OCI-LY7 (cell line): ENCODE measurements around the gene LZTFL1. TPM values are rescaled to one million over a fixed set of nuclear protein-coding genes. Genes with fewer than 3 reads are reported as not detected.

ENCODE experiments used
- BruUV-seq: library from RNA; stranded (reverse); fragments of 400-500 nt; replicated peaks from 2 replicates; lab custom pipeline; 2021; lab: Mats Ljungman, UMichigan
- CTCF ChIA-PET: fragments of 300-600 bp; sonication (Branson Sonifier 250); formaldehyde crosslinking; loops from one replicate; lab custom pipeline; 2022; ENCODE audit warnings: antibody characterized with exemption; ENCODE audit not compliant: unreplicated experiment; lab: Charles Lee
- POLR2A ChIA-PET: fragments of 300-600 bp; sonication (Branson Sonifier 250); formaldehyde crosslinking; loops from one replicate; lab custom pipeline; 2022; ENCODE audit warnings: antibody characterized with exemption; lab: Charles Lee
- DNase-seq: peaks from one replicate; pipeline ENCODE4 v3.0.0-alpha.2; 2015; ENCODE audit warnings: low spot score
- H2AFZ ChIP-seq: fragments of 200-600 bp; sonication (generic), shearing (Covaris generic); 2 replicates; pipeline ENCODE4 v1.6.1; 2014; ENCODE audit warnings: mild to moderate bottlenecking, antibody characterized with exemption, low read length, moderate library complexity
- H3K27ac ChIP-seq: fragments of 200-600 bp; sonication (generic); 2 replicates; pipeline ENCODE4 v1.5.1; 2014; ENCODE audit warnings: mixed run types, low read depth, mild to moderate bottlenecking, moderate library complexity, low read length, inconsistent platforms; ENCODE audit not compliant: poor library complexity, severe bottlenecking
- H3K36me3 ChIP-seq: fragments of 200-600 bp; sonication (generic); 2 replicates; pipeline ENCODE4 v1.6.1; 2014; ENCODE audit warnings: mild to moderate bottlenecking, antibody characterized with exemption, low read length, moderate library complexity, mixed read lengths; ENCODE audit not compliant: insufficient read depth
- H3K4me1 ChIP-seq: fragments of 200-600 bp; sonication (generic); 2 replicates; pipeline ENCODE4 v1.5.1; 2014; ENCODE audit warnings: mild to moderate bottlenecking, low read length; ENCODE audit not compliant: insufficient read depth, poor library complexity, severe bottlenecking
- H3K4me2 ChIP-seq: fragments of 200-600 bp; sonication (generic); 2 replicates; pipeline ENCODE4 v1.6.1; 2014; ENCODE audit warnings: mild to moderate bottlenecking, low read length
- H3K4me3 ChIP-seq: fragments of 200-600 bp; sonication (generic); 2 replicates; pipeline ENCODE4 v1.5.1; 2014; ENCODE audit warnings: mild to moderate bottlenecking, low read depth, low read length; ENCODE audit not compliant: poor library complexity, severe bottlenecking
- H3K79me2 ChIP-seq: fragments of 200-600 bp; sonication (generic); 2 replicates; pipeline ENCODE4 v1.6.1; 2016; ENCODE audit warnings: low read depth, mild to moderate bottlenecking, low read length, moderate library complexity, mixed read lengths; ENCODE audit not compliant: insufficient read depth
- H3K9me2 ChIP-seq: fragments of 200-600 bp; sonication (generic); 2 replicates; pipeline ENCODE4 v1.6.1; 2016; ENCODE audit warnings: mild to moderate bottlenecking, low read length, mixed read lengths; ENCODE audit not compliant: insufficient read depth
- H3K9me3 ChIP-seq: fragments of 200-600 bp; sonication (generic); 2 replicates; pipeline ENCODE4 v1.6.1; 2014; ENCODE audit warnings: mild to moderate bottlenecking, mixed run types, low read length, mixed read lengths
- H4K20me1 ChIP-seq: fragments of 200-600 bp; sonication (generic); 2 replicates; pipeline ENCODE4 v1.6.1; 2014; ENCODE audit warnings: mild to moderate bottlenecking, antibody characterized with exemption, low read length, moderate library complexity, mixed read lengths; ENCODE audit not compliant: insufficient read depth
- CTCF ChIP-seq: fragments of 200-600 bp; sonication (generic); conservative IDR thresholded peaks from 2 replicates; pipeline ENCODE4 v1.5.1; 2014; ENCODE audit warnings: mild to moderate bottlenecking, antibody characterized with exemption, low read length, moderate library complexity, mixed read lengths
- EZH2phosphoT487 ChIP-seq: fragments of 200-600 bp; sonication (generic); IDR thresholded peaks from 2 replicates; pipeline ENCODE4 v1.6.1; 2018; ENCODE audit warnings: low read depth, borderline replicate concordance, mild to moderate bottlenecking, mixed run types, antibody characterized with exemption, low read length, moderate library complexity, mixed read lengths
- intact Hi-C: fragments of 100-400 bp; cut with micrococcal nuclease; formaldehyde crosslinking; loops from one replicate; pipeline ENCODE4 v1.10.0; 2022; ENCODE audit not compliant: unreplicated experiment
- total RNA-seq, 2 experiments: library from RNA; depleted of rRNA in 1 of 2; stranded (reverse); fragments of >200 nt in 1 of 2; shearing (Covaris generic) in 1 of 2; gene quantifications; 2 replicates each; pipeline ENCODE4 v1.2.3, GENCODE V29; 2014 to 2022

Gene LZTFL1
- total RNA-seq, 2 experiments from 2014 or later, result 3.2 to 8.7 TPM

DNA sequence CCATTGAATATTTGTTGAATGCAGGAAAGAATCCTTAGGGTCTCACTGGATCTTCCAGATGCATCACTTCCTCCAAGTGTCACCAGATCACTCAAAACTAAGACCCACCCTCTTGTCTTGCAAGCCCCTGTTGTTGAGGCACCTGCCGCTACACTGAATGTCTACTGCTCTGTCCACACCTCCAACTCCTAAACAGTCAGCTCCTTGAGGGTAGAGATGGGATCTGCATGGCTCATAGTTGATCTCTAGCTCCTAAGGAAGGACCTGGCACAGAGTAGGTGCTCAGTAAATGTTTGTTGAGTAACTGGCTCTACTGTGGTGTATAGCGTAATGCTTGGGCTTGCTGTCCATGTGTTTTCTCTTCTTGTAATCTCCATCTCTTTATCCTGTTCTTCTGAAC lies 54.4 kb downstream of the LZTFL1 start:
- Histone ChIP-seq H3K4me3 (no peak overlapping the region), H3K4me1 (no peaks in the 10 kb centered on the region), H3K4me2 (no peak overlapping the region), H4K20me1 (no peaks in the 10 kb centered on the region), H3K79me2 (no peaks in the 10 kb centered on the region), H3K9me2 (no peaks in the 10 kb centered on the region), H2AFZ (no peak overlapping the region), H3K36me3 (no peaks in the 10 kb centered on the region), H3K9me3 (peaks cover 8% of the 10 kb centered on the region; the same call in 1 of the 2 replicates), H3K27ac (no peak overlapping the region)
- no peak for TF ChIP-seq CTCF
- no peak for TF ChIP-seq EZH2phosphoT487
- intact Hi-C loops, result no loop called here
- no peak for DNase-seq
- POLR2A ChIA-PET, result no interaction called here
- CTCF ChIA-PET, result no interaction called here
- no TSS peak for BruUV-seq

DNA sequence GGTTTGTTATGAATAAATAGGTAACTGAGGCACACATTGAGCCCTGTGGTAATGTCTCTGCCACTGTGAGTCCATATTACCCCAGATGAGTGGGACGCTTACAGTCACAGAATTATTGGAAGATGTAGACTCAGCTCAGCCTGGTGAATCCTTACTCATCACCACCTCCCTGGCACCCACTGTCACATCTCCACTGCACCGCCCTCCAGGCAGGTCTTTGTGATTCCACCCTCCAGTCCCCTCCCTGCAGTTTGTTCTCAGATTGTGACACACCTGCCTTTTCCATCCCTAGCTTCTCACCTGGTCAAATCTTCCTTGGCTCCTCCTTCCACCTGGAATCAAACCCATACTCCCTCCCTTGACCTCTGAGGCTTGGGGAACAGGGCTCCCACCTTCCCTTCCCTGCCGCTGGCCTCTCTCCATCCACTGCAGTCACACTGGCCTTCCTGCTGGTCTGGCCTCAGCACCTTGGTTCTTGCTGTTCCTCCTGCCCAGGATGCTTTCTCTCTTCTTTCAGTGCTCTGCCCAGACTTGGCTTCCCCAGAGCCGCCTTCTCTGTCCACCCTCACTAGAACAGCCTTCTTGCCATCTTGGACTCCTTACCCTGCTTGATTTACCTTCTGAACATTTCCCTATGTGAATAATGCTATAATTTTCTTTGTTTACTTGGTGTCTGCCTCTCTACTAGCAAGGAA lies 55.0 kb downstream of the LZTFL1 start:
- no peak overlapping the region for H3K27ac ChIP-seq
- H3K9me3 ChIP-seq, result peaks cover 8% of the 10 kb centered on the region; the same call in 1 of the 2 replicates
- CTCF ChIA-PET, result no interaction called here
- no peak overlapping the region for H2AFZ ChIP-seq
- H3K4me3 ChIP-seq, result no peak overlapping the region
- no peaks in the 10 kb centered on the region for H3K36me3 ChIP-seq
- POLR2A ChIA-PET, result no interaction called here
- no peaks in the 10 kb centered on the region for H4K20me1 ChIP-seq
- H3K9me2 ChIP-seq, result no peaks in the 10 kb centered on the region
- no peak for TF ChIP-seq EZH2phosphoT487
- TF ChIP-seq CTCF, result no peak
- no TSS peak for BruUV-seq
- H3K4me1 ChIP-seq, result no peaks in the 10 kb centered on the region
- no peaks in the 10 kb centered on the region for H3K79me2 ChIP-seq
- intact Hi-C loops, result no loop called here
- DNase-seq, result no peak
- H3K4me2 ChIP-seq, result no peak overlapping the region

DNA sequence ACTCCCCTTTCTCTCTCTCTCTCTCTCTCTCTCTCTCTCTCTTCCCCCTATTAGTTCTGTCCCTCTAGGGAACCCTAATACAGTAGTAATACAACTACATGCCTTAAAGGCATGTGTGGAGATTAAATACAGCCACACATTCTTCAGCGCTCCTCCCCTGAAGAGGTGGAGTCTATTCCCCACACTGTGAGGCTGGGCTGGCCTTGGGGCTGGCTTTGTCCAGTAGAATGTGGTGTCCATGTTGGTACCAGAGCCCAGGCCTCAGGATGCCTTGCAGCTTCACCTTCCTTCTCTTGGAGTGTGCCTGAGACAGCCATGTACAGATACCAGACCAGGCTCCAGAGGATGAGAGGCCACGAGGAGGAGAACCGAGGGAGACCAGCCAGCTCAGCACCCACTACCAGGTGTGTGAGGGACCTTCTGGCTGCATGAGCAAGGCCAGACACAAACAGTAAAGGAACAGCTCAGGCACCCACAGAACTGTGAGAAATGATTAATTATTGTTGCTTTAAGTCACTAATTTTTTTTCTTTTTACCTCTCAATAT lies 56.2 kb downstream of the LZTFL1 start:
- TF ChIP-seq CTCF, result no peak
- TF ChIP-seq EZH2phosphoT487, result no peak
- POLR2A ChIA-PET, result no interaction called here
- no peak for DNase-seq
- no peak overlapping the region for H2AFZ ChIP-seq
- H3K27ac ChIP-seq, result no peak overlapping the region
- no TSS peak for BruUV-seq
- no peaks in the 10 kb centered on the region for H3K79me2 ChIP-seq
- H3K9me2 ChIP-seq, result no peaks in the 10 kb centered on the region
- H3K4me2 ChIP-seq, result no peak overlapping the region
- H3K36me3 ChIP-seq, result no peaks in the 10 kb centered on the region
- no peak overlapping the region for H3K4me3 ChIP-seq
- intact Hi-C loops, result no loop called here
- CTCF ChIA-PET, result no interaction called here
- peaks cover 8% of the 10 kb centered on the region; the same call in 1 of the 2 replicates for H3K9me3 ChIP-seq
- H4K20me1 ChIP-seq, result no peaks in the 10 kb centered on the region
- H3K4me1 ChIP-seq, result no peaks in the 10 kb centered on the region
